ENCODE results near the gene USH2A.

GRCh38 chr1:216051071-216051470 lies 372.2 kb downstream of the USH2A start:
- TF ChIP-seq CTCF (IDR thresholded peaks at IDR 0.05), result no peak
- TF ChIP-seq POLR2A (IDR thresholded peaks at IDR 0.05), result no peak
